Neuron (in vitro differentiated cells): ENCODE results near the gene SLC39A1.

Experiments
- H2AFZ ChIP-seq: one replicate; pipeline ENCODE4 v1.6.1; 2013; ENCODE audit warnings: low read depth, mild to moderate bottlenecking, inconsistent platforms, low read length, moderate library complexity
- H3K27me3 ChIP-seq: one replicate; pipeline ENCODE4 v1.6.1; 2013; ENCODE audit warnings: low read length; ENCODE audit not compliant: insufficient read depth
- H3K36me3 ChIP-seq: one replicate; pipeline ENCODE4 v1.6.1; 2013; ENCODE audit warnings: low read length; ENCODE audit not compliant: insufficient read depth
- H3K4me1 ChIP-seq: one replicate; pipeline ENCODE4 v1.6.1; 2013; ENCODE audit warnings: low read length; ENCODE audit not compliant: insufficient read depth
- H3K4me3 ChIP-seq: 2 replicates; pipeline ENCODE4 v1.5.1; 2013; ENCODE audit warnings: mild to moderate bottlenecking, low read length, moderate library complexity
- H3K9me3 ChIP-seq: one replicate; pipeline ENCODE4 v1.6.1; 2013; ENCODE audit warnings: low read length

The SLC39A1 gene

GRCh38 chr1:153954826-153955225 lies 8.5 kb downstream of the SLC39A1 start:
- Histone ChIP-seq H3K4me3 (no peak overlapping the region), H3K36me3 (peaks cover 47% of the 10 kb centered on the region), H3K9me3 (no peaks in the 10 kb centered on the region), H3K4me1 (peaks cover 19% of the 10 kb centered on the region), H3K27me3 (no peaks in the 10 kb centered on the region), H2AFZ (no peak overlapping the region)

GRCh38 chr1:153953859-153954365 lies 9.4 kb downstream of the SLC39A1 start:
- H3K36me3 ChIP-seq: peaks cover 48% of the 10 kb centered on the region

GRCh38 chr1:153951801-153952200 lies 11.5 kb downstream of the SLC39A1 start:
- peaks cover 11% of the 10 kb centered on the region for H3K4me1 ChIP-seq
- no peaks in the 10 kb centered on the region for H3K9me3 ChIP-seq
- H2AFZ ChIP-seq: no peak overlapping the region
- no peaks in the 10 kb centered on the region for H3K27me3 ChIP-seq
- H3K36me3 ChIP-seq: peaks cover 67% of the 10 kb centered on the region
- H3K4me3 ChIP-seq: no peak overlapping the region

More at GRCh38 chr1:153953859-153954365, 9.4 kb downstream of the SLC39A1 start:
- Histone ChIP-seq H2AFZ (no peak overlapping the region), H3K4me1 (peaks cover 19% of the 10 kb centered on the region), H3K4me3 (no peak overlapping the region), H3K27me3 (no peaks in the 10 kb centered on the region), H3K9me3 (no peaks in the 10 kb centered on the region)

GRCh38 chr1:153951183-153951582 lies 12.2 kb downstream of the SLC39A1 start:
- H3K36me3 ChIP-seq: peaks cover 67% of the 10 kb centered on the region
- H3K4me1 ChIP-seq: peaks cover 7% of the 10 kb centered on the region
- no peak overlapping the region for H3K4me3 ChIP-seq
- H3K27me3 ChIP-seq: no peaks in the 10 kb centered on the region
- no peak overlapping the region for H2AFZ ChIP-seq
- no peaks in the 10 kb centered on the region for H3K9me3 ChIP-seq

GRCh38 chr1:153946622-153947241 lies 16.6 kb downstream of the SLC39A1 start, which contains the start of gene DENND4B:
Gene DENND4B (minus strand): TSS chr1:153946718. CDS start chr1:153944374, 2,344 bp downstream.
- H3K9me3 ChIP-seq: no peaks in the 10 kb centered on the region
- peak within 1 kb of the TSS; percentile 63 for H3K4me3 ChIP-seq
- H3K36me3 ChIP-seq: peaks cover 62% of the 10 kb centered on the region
- peaks cover 16% of the 10 kb centered on the region for H3K4me1 ChIP-seq
- H3K27me3 ChIP-seq: no peaks in the 10 kb centered on the region
- peak within 1 kb of the TSS; percentile 89 for H2AFZ ChIP-seq

- Histone ChIP-seq H3K9me3 (no peaks in the 10 kb centered on the region), H3K27me3 (no peaks in the 10 kb centered on the region), H2AFZ (peak overlapping the region; percentile 89), H3K4me3 (peak overlapping the region; percentile 63), H3K36me3 (peaks cover 61% of the 10 kb centered on the region), H3K4me1 (peaks cover 16% of the 10 kb centered on the region)
Measured at GRCh38 chr1:153945795-153946621, 17.3 kb downstream of the SLC39A1 start.

- H3K9me3 ChIP-seq: no peaks in the 10 kb centered on the region
- peaks cover 61% of the 10 kb centered on the region for H3K36me3 ChIP-seq
- H2AFZ ChIP-seq: no peak overlapping the region
- peaks cover 16% of the 10 kb centered on the region for H3K4me1 ChIP-seq
- H3K27me3 ChIP-seq: no peaks in the 10 kb centered on the region
- H3K4me3 ChIP-seq: peak overlapping the region; percentile 63
Measured at GRCh38 chr1:153945131-153945794, 18.1 kb downstream of the SLC39A1 start.

GRCh38 chr1:153944827-153945117 lies 18.6 kb downstream of the SLC39A1 start:
- H3K36me3 ChIP-seq: peaks cover 61% of the 10 kb centered on the region
- peaks cover 16% of the 10 kb centered on the region for H3K4me1 ChIP-seq
- no peaks in the 10 kb centered on the region for H3K27me3 ChIP-seq
- H3K9me3 ChIP-seq: no peaks in the 10 kb centered on the region
- no peak overlapping the region for H2AFZ ChIP-seq
- no peak overlapping the region for H3K4me3 ChIP-seq

- H3K27me3 ChIP-seq: no peaks in the 10 kb centered on the region
- no peaks in the 10 kb centered on the region for H3K9me3 ChIP-seq
- no peak overlapping the region for H2AFZ ChIP-seq
- H3K4me1 ChIP-seq: peaks cover 16% of the 10 kb centered on the region
- H3K4me3 ChIP-seq: no peak overlapping the region
- H3K36me3 ChIP-seq: peaks cover 64% of the 10 kb centered on the region
Measured at GRCh38 chr1:153944005-153944826, 19.1 kb downstream of the SLC39A1 start.

- H2AFZ ChIP-seq: no peak overlapping the region
- H3K4me1 ChIP-seq: peaks cover 16% of the 10 kb centered on the region
- no peak overlapping the region for H3K4me3 ChIP-seq
- H3K27me3 ChIP-seq: no peaks in the 10 kb centered on the region
- H3K9me3 ChIP-seq: no peaks in the 10 kb centered on the region
- peaks cover 55% of the 10 kb centered on the region for H3K36me3 ChIP-seq
Measured at GRCh38 chr1:153942766-153943549, 20.4 kb downstream of the SLC39A1 start.

- no peak overlapping the region for H2AFZ ChIP-seq
- peaks cover 57% of the 10 kb centered on the region for H3K36me3 ChIP-seq
- no peaks in the 10 kb centered on the region for H3K27me3 ChIP-seq
- no peaks in the 10 kb centered on the region for H3K9me3 ChIP-seq
- H3K4me1 ChIP-seq: peaks cover 16% of the 10 kb centered on the region
- H3K4me3 ChIP-seq: no peak overlapping the region
Measured at GRCh38 chr1:153941826-153942725, 21.3 kb downstream of the SLC39A1 start.
